RWPE1 (cell line): Measurements from ENCODE around the gene SEPTIN8.

ENCODE experiments used
- CTCF ChIA-PET: fragments of 350-600 bp; sonication (Branson Sonifier 250); formaldehyde crosslinking; extraction: SDS; loops from one replicate; lab custom pipeline; 2021; lab: Yijun Ruan, JAX
- POLR2A ChIA-PET: fragments of 400-600 bp; formaldehyde crosslinking; extraction: SDS; loops from one replicate; lab custom pipeline; 2020; ENCODE audit warnings: antibody characterized with exemption; ENCODE audit not compliant: low non-redundant PET; lab: Yijun Ruan, JAX
- DNase-seq: peaks from one replicate; pipeline ENCODE4 v3.0.0; 2012; ENCODE audit warnings: low spot score
- H3K27ac ChIP-seq: fragments of 450-650 bp; 2 replicates; pipeline ENCODE4 v1.5.1; 2017
- TF ChIP-seq, protein P1 (sequence below): fragments of 450-650 bp; conservative IDR thresholded peaks from 2 replicates; pipeline ENCODE4 v1.5.1; 2017; ENCODE audit warnings: low read depth, mild to moderate bottlenecking

The SEPTIN8 gene

DNA sequence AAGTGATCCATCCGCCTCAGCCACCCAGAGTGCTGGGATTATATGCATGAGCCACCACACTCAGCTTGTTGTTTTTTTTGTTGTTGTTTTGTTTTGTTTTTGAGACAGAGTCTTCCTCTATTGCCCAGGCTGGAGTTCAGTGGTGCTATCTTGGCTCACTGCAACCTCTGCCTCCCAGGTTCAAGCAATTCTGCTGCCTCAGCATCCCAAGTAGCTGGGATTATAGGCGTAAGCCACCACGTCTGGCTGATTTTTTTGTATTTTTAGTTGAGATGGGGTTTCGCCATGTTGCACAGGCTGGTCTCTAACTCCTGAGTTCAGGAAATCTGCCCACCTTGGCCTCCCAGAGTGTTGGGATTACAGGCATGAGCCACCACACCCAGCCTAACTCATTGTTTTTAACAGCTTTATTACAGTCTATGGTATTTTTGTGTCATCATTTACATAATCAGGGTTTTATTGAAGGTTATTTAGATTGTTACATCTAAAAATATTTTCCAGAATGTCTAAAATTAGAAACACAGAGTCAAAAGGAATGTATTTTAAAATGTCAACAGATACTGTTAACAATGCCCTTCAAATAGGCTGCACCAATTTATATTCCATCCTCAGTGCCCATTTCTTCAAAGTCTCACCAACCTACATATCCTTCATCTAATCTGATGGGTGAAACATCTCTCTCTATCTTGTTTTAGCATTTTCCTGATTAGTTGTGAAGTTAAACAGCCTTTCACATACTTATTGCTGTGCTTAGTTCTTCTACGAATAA, 58.3 kb downstream of the SEPTIN8 start:
- POLR2A ChIA-PET = no interaction called here
- no peak for DNase-seq
- H3K27ac ChIP-seq = no peak overlapping the region
- TF ChIP-seq, protein P1, sequence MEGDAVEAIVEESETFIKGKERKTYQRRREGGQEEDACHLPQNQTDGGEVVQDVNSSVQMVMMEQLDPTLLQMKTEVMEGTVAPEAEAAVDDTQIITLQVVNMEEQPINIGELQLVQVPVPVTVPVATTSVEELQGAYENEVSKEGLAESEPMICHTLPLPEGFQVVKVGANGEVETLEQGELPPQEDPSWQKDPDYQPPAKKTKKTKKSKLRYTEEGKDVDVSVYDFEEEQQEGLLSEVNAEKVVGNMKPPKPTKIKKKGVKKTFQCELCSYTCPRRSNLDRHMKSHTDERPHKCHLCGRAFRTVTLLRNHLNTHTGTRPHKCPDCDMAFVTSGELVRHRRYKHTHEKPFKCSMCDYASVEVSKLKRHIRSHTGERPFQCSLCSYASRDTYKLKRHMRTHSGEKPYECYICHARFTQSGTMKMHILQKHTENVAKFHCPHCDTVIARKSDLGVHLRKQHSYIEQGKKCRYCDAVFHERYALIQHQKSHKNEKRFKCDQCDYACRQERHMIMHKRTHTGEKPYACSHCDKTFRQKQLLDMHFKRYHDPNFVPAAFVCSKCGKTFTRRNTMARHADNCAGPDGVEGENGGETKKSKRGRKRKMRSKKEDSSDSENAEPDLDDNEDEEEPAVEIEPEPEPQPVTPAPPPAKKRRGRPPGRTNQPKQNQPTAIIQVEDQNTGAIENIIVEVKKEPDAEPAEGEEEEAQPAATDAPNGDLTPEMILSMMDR = no peak
- CTCF ChIA-PET = interaction anchor here (0.6 to 0.7 kb wide), 2 partner anchors 85 to 101 kb away, joined by 3 to 4 read pairs; no protein-coding TSS in a partner anchor

DNA sequence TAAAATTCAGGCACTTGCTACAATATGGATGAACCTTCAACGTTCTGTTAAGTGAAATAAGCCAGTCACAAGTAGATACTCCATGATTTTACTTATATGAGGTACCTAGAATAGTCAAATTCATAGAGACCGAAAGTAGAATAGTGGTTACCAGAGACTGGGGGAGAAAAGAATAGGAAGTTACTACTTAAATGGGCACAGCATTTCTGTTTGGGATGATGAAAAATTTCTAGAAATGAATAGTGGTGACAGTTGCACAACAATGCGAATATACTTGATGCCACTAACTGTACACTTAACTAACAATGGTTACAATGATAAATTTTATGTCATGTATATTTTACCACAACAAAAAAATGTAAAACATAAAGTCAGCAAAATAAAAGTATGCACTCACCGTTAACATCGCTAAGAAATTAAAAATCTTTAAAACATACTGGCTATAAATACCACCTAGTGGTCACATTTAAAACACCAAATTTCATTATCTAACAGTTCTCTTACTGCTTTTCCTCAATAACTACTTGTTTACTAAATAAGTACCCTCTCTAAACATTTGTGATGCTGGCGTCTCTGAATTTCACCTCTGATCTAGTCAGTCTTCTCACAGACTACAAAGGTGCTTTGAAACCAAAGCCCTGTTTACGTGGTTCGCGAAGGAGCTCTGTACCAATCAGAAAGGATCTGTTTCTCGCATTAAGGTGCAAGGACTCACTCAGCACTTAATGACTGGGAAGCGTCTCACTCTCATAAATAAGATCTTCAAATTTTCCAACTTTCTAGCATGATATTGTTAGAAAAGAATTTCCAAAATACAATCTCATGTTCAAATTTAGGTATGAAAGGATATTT, 62.4 kb downstream of the SEPTIN8 start:
- CTCF ChIA-PET = interaction anchor here (0.5 to 1.3 kb wide), 6 partner anchors 9 to 142 kb away, joined by 3 to 6 read pairs (median 3); no protein-coding TSS in a partner anchor
- TF ChIP-seq, protein P1 = peak; percentile 69
- DNase-seq = no peak
- POLR2A ChIA-PET = no interaction called here
- H3K27ac ChIP-seq = no peak overlapping the region

DNA sequence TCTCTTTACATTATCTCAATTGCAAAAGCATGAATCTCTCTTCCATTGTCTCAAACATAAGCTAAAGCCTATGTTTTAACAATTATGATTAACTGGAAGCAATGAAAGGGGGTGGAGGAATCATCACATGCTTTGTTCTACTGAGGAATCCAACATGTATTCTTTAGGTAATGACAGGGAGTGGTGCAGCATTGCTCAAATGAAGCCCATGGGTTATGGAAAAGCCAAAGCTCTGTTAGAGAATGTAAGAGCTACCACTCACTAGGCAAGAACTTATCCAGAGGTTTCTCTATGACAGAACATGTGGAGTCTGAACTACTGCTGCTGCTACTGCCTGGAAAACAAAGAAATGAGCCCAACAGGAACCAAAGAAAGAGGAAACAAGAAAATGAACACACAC, 68.4 kb downstream of the SEPTIN8 start:
- ChIA-PET CTCF (interaction anchor here (0.6 kb wide), 2 partner anchors 136 to 313 kb away, joined by 3 read pairs; no protein-coding TSS in a partner anchor), POLR2A (interaction anchor here (0.7 kb wide), 1 partner anchor 70 kb away, joined by 10 read pairs; no protein-coding TSS in a partner anchor)
- DNase-seq = no peak
- TF ChIP-seq, protein P1 = no peak
- no peak overlapping the region for H3K27ac ChIP-seq

DNA sequence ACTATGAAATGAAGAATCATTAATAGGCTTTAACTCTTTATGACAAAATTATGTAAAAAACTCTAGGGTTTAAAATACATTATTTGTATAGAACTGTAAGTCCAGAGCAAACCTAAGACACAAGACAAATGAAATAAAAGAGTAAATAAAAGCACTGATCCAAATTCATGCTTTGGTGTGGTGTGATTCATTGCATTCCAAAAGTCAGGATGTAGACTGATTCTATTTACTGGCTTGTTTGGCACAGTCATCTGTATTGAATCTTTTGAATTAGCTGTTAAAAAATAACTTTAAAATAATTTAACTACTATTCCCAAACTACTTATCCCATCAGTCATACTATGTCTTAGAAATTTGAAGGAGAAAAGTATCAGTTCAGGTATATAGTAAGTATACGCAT, 72.2 kb downstream of the SEPTIN8 start:
- H3K27ac ChIP-seq = no peak overlapping the region
- TF ChIP-seq, protein P1 = no peak
- ChIA-PET POLR2A (no interaction called here), CTCF (interaction anchor here (0.6 kb wide), 2 partner anchors 50 to 390 kb away, joined by 3 to 5 read pairs; no protein-coding TSS in a partner anchor)
- peak; percentile 35 for DNase-seq
